Uterus (tissue), 4 donors: ENCODE results near the gene COL4A3. TPM values are rescaled to one million over a fixed set of nuclear protein-coding genes. Genes with fewer than 3 reads are reported as not detected.

ENCODE experiments used
- DNase-seq, 2 donors: peaks; one replicate each; pipeline ENCODE4 v3.0.0-alpha.2; 2019 to 2020
- H3K27ac ChIP-seq, 2 donors: fragments of 200-600 bp; sonication (generic); 1 replicate in 1 of 2; 2 replicates in 1 of 2; pipeline ENCODE4 v1.5.1; 2016 to 2018
- H3K27me3 ChIP-seq, 2 donors: fragments of 200-600 bp; sonication (generic); one replicate each; pipeline ENCODE4 v1.5.1; 2018 to 2019; ENCODE audit warnings: control low read depth in 1 of 2
- H3K36me3 ChIP-seq, 2 donors: fragments of 200-600 bp; sonication (generic); one replicate each; pipeline ENCODE4 v1.5.1; 2019; ENCODE audit warnings: control low read depth in 1 of 2
- H3K4me1 ChIP-seq, 2 donors: fragments of 200-600 bp; sonication (generic); one replicate each; pipeline ENCODE4 v1.5.1; 2018 to 2019; ENCODE audit warnings: control low read depth in 1 of 2
- H3K4me3 ChIP-seq, 2 donors: fragments of 200-600 bp; sonication (generic); 1 replicate in 1 of 2; 2 replicates in 1 of 2; pipeline ENCODE4 v1.5.1; 2018 to 2019; ENCODE audit warnings: mild to moderate bottlenecking in 1 of 2
- H3K9me3 ChIP-seq, 2 donors: fragments of 200-600 bp; sonication (generic); one replicate each; pipeline ENCODE4 v1.5.1; 2019; ENCODE audit warnings: control low read depth in 1 of 2
- CTCF ChIP-seq, 4 experiments: fragments of 200-600 bp in 2 of 4; fragments of 450-650 bp in 2 of 4; sonication (generic) in 2 of 4; IDR thresholded peaks; one replicate each; pipeline ENCODE4 v1.5.1; 2016 to 2019; ENCODE audit warnings: antibody characterized with exemption in 4 of 4, mild to moderate bottlenecking in 2 of 4, moderate library complexity in 1 of 4
- POLR2A ChIP-seq, 2 donors: fragments of 450-650 bp; IDR thresholded peaks; one replicate each; pipeline ENCODE4 v1.6.1; 2016; ENCODE audit warnings: antibody characterized with exemption in 2 of 2, mild to moderate bottlenecking in 1 of 2, moderate library complexity in 1 of 2
- intact Hi-C: fragments of 100-400 bp; cut with DNase I; formaldehyde crosslinking; loops from one replicate; pipeline ENCODE4 v1.15.1; 2023; ENCODE audit warnings: low total_unique reads
- total RNA-seq, 4 donors: library from RNA; depleted of rRNA in 3 of 4; stranded (reverse); fragments of >200 nt in 3 of 4; gene quantifications; one replicate each; pipeline versions ENCODE4 v1.1.0 to v1.2.4, GENCODE V29; 2014 to 2023
- donor health status: DM: yes; HTN: yes; CAD: no.

COL4A3 gene
- total RNA-seq, 4 donors from 2014 or later, result 0.26 to 7.6 (median 3.5) TPM

- Histone ChIP-seq H3K4me1 (no peaks in the 10 kb centered on the region), H3K36me3 (no peaks in the 10 kb centered on the region), H3K4me3 (no peak overlapping the region), H3K27me3 (no peaks in the 10 kb centered on the region), H3K27ac (no peak overlapping the region), H3K9me3 (no peaks in the 10 kb centered on the region)
- intact Hi-C loops, result no loop called here
- TF ChIP-seq CTCF (IDR thresholded peaks at IDR 0.05) (no peak), POLR2A (IDR thresholded peaks at IDR 0.05) (no peak)
- DNase-seq, result no peak
Measured at GRCh38 chr2:227301523-227301922, 137.1 kb downstream of the COL4A3 start.

DNA sequence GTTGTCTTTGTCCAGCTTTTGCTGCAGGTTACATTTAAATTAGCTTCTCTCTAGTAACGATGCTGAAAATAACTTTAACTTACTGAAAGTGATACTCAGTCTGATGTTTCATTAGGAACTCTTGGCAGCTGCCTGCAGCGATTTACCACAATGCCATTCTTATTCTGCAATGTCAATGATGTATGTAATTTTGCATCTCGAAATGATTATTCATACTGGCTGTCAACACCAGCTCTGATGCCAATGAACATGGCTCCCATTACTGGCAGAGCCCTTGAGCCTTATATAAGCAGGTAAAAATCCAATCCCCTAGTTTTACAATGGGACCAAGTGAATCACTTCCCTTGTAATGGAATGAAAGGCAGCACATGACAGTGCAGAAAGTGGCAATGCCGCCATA lies 144.4 kb downstream of the COL4A3 start:
- TF ChIP-seq POLR2A (IDR thresholded peaks at IDR 0.05), result no peak
- no peak for TF ChIP-seq CTCF (IDR thresholded peaks at IDR 0.05)
- Histone ChIP-seq H3K36me3 (no peaks in the 10 kb centered on the region), H3K9me3 (no peaks in the 10 kb centered on the region), H3K27ac (no peak overlapping the region), H3K27me3 (no peaks in the 10 kb centered on the region), H3K4me3 (no peak overlapping the region), H3K4me1 (no peaks in the 10 kb centered on the region)
- no peak for DNase-seq
- intact Hi-C loops, result no loop called here

DNA sequence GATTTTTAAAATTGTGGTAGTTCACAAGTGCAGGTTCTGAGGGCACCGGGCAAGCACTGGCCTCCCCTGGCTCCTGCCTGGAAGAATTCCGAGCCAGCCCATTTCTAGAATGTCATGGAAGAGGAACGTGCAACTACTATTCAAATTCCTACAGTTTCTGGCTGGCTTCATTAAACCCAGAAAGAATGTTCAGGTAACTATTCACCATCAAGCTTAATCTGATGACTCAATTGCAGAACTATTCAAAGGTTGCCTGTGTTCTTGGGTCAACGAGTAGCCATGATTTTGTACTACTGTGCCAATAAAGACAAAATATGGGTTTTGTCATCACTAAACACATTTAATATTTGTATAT lies 146.3 kb downstream of the COL4A3 start:
- no peaks in the 10 kb centered on the region for H3K9me3 ChIP-seq
- no peak overlapping the region for H3K27ac ChIP-seq
- no peak for DNase-seq
- H3K36me3 ChIP-seq, result no peaks in the 10 kb centered on the region
- H3K4me1 ChIP-seq, result no peaks in the 10 kb centered on the region
- TF ChIP-seq POLR2A (IDR thresholded peaks at IDR 0.05), result no peak
- H3K27me3 ChIP-seq, result no peaks in the 10 kb centered on the region
- intact Hi-C loops, result no loop called here
- no peak overlapping the region for H3K4me3 ChIP-seq

- TF ChIP-seq POLR2A (IDR thresholded peaks at IDR 0.05) (no peak), CTCF (IDR thresholded peaks at IDR 0.05) (no peak)
- Histone ChIP-seq H3K36me3 (no peaks in the 10 kb centered on the region), H3K9me3 (no peaks in the 10 kb centered on the region), H3K4me1 (no peaks in the 10 kb centered on the region), H3K27ac (no peak overlapping the region), H3K27me3 (no peaks in the 10 kb centered on the region), H3K4me3 (no peak overlapping the region)
- intact Hi-C loops, result no loop called here
- DNase-seq, result no peak
Measured at GRCh38 chr2:227311861-227312506, 147.6 kb downstream of the COL4A3 start.

DNA sequence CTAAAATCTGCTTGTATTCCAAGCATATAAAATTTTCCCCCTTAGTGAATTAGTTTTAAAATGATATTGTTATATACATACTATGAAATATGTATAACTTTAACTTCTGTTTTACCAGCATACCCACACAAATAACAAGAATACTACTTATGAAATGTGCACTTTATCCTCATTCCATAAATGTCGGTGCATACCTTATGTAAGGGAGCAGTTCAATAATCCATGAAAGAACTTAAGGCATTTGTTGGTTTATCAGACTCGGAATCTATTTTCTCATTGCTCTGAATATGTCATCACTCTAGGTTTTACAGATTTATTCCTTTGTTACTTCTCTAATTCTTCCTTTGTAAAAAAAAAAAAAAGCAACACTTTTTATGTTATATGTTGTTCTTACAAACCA lies 148.2 kb downstream of the COL4A3 start:
- Histone ChIP-seq H3K27me3 (no peaks in the 10 kb centered on the region), H3K27ac (no peak overlapping the region)
- intact Hi-C loops, result no loop called here

More for the DNA sequence above, 148.2 kb downstream of the COL4A3 start:
- Histone ChIP-seq H3K36me3 (no peaks in the 10 kb centered on the region), H3K4me3 (no peak overlapping the region), H3K9me3 (no peaks in the 10 kb centered on the region), H3K4me1 (no peaks in the 10 kb centered on the region)
- TF ChIP-seq POLR2A (IDR thresholded peaks at IDR 0.05) (no peak), CTCF (IDR thresholded peaks at IDR 0.05) (no peak)
- no peak for DNase-seq
